HepG2 (cell line): ENCODE data around the gene NEU1. TPM values are rescaled to one million over a fixed set of nuclear protein-coding genes. Genes with fewer than 3 reads are reported as not detected.

Experiments
- SAFB2 ChIP-seq: sonication (generic); formaldehyde crosslinking; IDR thresholded peaks from 2 replicates; pipeline ENCODE4 v1.5.1; 2020; ENCODE audit warnings: missing genetic modification reagents, low read depth, mild to moderate bottlenecking, borderline replicate concordance
- SAP130 ChIP-seq: IDR thresholded peaks from 2 replicates; pipeline ENCODE4 v1.6.1; 2016; ENCODE audit warnings: low read depth
- ZFX ChIP-seq: sonication (generic); formaldehyde crosslinking; IDR thresholded peaks from 2 replicates; pipeline ENCODE4 v1.4.0; 2020; ENCODE audit warnings: mild to moderate bottlenecking, low read depth, missing genetic modification reagents, moderate library complexity
- ZNF589 ChIP-seq: sonication (generic); formaldehyde crosslinking; conservative IDR thresholded peaks from 2 replicates; pipeline ENCODE4 v1.8.0; 2022; ENCODE audit warnings: mild to moderate bottlenecking, moderate library complexity, missing genetic modification reagents
- ZNF782 ChIP-seq: sonication (generic); formaldehyde crosslinking; IDR thresholded peaks from 2 replicates; pipeline ENCODE4 v1.4.0; 2020; ENCODE audit warnings: missing genetic modification reagents, mild to moderate bottlenecking, borderline replicate concordance
- ZNF83 ChIP-seq: sonication (generic); formaldehyde crosslinking; IDR thresholded peaks from 2 replicates; pipeline ENCODE4 v1.4.0; 2020; ENCODE audit warnings: missing genetic modification reagents, mild to moderate bottlenecking, borderline replicate concordance
- polyA plus RNA-seq, 8 experiments: library from polyadenylated mRNA; depleted of rRNA in 3 of 8; stranded (reverse) in 7 of 8; unstranded in 1 of 8; fragments of >200 nt; fragmentation: Illumina TruSeq in 4 of 8; extraction: Trizol in 4 of 8; gene quantifications; 2 replicates each; pipeline versions ENCODE4 v1.2.1 to v1.2.3, GENCODE V29; 2011 to 2016; ENCODE audit warnings: low read depth in 4 of 8, missing spikeins in 1 of 8, mixed read lengths in 1 of 8; ENCODE audit not compliant: insufficient read depth in 1 of 8
- total RNA-seq, 5 experiments: library from RNA; depleted of rRNA; stranded (reverse); fragments of >200 nt; fragmentation: Illumina TruSeq; extraction: Trizol; gene quantifications; 2 replicates each; pipeline ENCODE4 v1.2.3, GENCODE V29; 2016; ENCODE audit warnings: low read depth in 1 of 5
- TF ChIP-seq, protein P1 (sequence below): IDR thresholded peaks from 2 replicates; pipeline ENCODE4 v1.4.0; 2020; ENCODE audit warnings: mild to moderate bottlenecking, missing genetic modification reagents
- TF ChIP-seq, protein P2 (sequence below): sonication (generic); formaldehyde crosslinking; IDR thresholded peaks from 2 replicates; pipeline ENCODE4 v1.4.0; 2020; ENCODE audit warnings: missing genetic modification reagents
- TF ChIP-seq, protein P3 (sequence below): sonication (generic); formaldehyde crosslinking; IDR thresholded peaks from 2 replicates; pipeline ENCODE4 v1.4.0; 2020; ENCODE audit warnings: missing genetic modification reagents, borderline replicate concordance

NEU1 gene
- total and polyA plus RNA-seq, 2 of the 13 experiments (the other 11 are each of a cell fraction or from before 2014, with no cell fraction given): 215 to 297 TPM

DNA sequence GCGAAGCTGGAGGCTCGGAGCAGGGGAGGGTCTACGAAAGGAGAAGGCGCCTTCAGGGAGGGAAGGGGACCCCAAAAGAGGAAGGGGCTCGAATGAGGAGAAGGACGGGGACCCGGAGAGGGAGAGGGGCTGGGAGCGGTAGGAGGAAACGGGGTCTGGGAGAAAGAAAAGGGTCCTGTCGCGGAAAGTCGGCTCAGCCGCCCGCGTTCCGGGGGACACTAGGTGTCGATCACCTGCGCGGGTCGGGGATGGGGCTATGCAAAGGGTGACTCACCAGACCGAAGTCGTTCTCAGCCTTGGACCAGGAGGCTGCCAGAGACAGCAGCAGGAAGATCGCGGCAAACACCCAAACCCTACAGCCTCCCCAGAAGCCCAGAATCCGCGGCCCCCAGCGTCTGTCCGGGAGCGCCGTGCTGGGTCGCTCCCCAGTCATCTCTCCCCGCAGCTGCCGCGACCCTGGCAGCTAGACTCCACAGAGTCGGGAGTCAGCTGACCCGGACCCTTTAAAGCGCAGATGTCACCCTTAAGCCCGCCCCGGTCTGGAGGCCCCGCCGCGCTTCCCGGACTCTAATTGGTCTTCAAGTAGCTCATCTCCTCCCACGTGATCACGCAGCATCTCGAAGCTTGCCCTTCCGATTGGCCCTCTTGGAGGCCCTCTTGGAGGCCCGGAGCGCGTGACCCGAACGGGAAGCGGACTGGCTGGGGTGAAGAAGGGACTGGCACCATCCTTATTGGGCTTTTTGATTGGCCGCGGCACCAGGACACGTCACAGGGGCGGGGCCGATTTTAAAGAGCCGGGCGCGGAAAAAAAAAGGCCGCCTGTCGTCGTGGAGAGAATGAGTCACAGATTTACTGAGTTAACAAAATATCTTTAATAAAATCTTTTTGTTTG is at the start of gene NEU1 (continued):
- TF ChIP-seq, protein P1, sequence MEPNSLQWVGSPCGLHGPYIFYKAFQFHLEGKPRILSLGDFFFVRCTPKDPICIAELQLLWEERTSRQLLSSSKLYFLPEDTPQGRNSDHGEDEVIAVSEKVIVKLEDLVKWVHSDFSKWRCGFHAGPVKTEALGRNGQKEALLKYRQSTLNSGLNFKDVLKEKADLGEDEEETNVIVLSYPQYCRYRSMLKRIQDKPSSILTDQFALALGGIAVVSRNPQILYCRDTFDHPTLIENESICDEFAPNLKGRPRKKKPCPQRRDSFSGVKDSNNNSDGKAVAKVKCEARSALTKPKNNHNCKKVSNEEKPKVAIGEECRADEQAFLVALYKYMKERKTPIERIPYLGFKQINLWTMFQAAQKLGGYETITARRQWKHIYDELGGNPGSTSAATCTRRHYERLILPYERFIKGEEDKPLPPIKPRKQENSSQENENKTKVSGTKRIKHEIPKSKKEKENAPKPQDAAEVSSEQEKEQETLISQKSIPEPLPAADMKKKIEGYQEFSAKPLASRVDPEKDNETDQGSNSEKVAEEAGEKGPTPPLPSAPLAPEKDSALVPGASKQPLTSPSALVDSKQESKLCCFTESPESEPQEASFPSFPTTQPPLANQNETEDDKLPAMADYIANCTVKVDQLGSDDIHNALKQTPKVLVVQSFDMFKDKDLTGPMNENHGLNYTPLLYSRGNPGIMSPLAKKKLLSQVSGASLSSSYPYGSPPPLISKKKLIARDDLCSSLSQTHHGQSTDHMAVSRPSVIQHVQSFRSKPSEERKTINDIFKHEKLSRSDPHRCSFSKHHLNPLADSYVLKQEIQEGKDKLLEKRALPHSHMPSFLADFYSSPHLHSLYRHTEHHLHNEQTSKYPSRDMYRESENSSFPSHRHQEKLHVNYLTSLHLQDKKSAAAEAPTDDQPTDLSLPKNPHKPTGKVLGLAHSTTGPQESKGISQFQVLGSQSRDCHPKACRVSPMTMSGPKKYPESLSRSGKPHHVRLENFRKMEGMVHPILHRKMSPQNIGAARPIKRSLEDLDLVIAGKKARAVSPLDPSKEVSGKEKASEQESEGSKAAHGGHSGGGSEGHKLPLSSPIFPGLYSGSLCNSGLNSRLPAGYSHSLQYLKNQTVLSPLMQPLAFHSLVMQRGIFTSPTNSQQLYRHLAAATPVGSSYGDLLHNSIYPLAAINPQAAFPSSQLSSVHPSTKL (CRISPR knock-in tag): peak; percentile 62
- TF ChIP-seq ZNF589 (0 out of 2 replicates have a peak, but pooled peaks have one; percentile 73), ZNF83 (CRISPR knock-in tag) (0 out of 2 replicates have a peak, but pooled peaks have one; percentile 69), ZNF782 (CRISPR knock-in tag) (0 out of 2 replicates have a peak, but pooled peaks have one; percentile 51), ZFX (0 out of 2 replicates have a peak, but pooled peaks have one; percentile 34), SAP130 (CRISPR knock-in tag) (peak; percentile 98), SAFB2 (CRISPR knock-in tag) (peak; percentile 99)
- TF ChIP-seq, protein P2, sequence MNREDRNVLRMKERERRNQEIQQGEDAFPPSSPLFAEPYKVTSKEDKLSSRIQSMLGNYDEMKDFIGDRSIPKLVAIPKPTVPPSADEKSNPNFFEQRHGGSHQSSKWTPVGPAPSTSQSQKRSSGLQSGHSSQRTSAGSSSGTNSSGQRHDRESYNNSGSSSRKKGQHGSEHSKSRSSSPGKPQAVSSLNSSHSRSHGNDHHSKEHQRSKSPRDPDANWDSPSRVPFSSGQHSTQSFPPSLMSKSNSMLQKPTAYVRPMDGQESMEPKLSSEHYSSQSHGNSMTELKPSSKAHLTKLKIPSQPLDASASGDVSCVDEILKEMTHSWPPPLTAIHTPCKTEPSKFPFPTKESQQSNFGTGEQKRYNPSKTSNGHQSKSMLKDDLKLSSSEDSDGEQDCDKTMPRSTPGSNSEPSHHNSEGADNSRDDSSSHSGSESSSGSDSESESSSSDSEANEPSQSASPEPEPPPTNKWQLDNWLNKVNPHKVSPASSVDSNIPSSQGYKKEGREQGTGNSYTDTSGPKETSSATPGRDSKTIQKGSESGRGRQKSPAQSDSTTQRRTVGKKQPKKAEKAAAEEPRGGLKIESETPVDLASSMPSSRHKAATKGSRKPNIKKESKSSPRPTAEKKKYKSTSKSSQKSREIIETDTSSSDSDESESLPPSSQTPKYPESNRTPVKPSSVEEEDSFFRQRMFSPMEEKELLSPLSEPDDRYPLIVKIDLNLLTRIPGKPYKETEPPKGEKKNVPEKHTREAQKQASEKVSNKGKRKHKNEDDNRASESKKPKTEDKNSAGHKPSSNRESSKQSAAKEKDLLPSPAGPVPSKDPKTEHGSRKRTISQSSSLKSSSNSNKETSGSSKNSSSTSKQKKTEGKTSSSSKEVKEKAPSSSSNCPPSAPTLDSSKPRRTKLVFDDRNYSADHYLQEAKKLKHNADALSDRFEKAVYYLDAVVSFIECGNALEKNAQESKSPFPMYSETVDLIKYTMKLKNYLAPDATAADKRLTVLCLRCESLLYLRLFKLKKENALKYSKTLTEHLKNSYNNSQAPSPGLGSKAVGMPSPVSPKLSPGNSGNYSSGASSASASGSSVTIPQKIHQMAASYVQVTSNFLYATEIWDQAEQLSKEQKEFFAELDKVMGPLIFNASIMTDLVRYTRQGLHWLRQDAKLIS (CRISPR knock-in tag): no peak
- TF ChIP-seq, protein P3, sequence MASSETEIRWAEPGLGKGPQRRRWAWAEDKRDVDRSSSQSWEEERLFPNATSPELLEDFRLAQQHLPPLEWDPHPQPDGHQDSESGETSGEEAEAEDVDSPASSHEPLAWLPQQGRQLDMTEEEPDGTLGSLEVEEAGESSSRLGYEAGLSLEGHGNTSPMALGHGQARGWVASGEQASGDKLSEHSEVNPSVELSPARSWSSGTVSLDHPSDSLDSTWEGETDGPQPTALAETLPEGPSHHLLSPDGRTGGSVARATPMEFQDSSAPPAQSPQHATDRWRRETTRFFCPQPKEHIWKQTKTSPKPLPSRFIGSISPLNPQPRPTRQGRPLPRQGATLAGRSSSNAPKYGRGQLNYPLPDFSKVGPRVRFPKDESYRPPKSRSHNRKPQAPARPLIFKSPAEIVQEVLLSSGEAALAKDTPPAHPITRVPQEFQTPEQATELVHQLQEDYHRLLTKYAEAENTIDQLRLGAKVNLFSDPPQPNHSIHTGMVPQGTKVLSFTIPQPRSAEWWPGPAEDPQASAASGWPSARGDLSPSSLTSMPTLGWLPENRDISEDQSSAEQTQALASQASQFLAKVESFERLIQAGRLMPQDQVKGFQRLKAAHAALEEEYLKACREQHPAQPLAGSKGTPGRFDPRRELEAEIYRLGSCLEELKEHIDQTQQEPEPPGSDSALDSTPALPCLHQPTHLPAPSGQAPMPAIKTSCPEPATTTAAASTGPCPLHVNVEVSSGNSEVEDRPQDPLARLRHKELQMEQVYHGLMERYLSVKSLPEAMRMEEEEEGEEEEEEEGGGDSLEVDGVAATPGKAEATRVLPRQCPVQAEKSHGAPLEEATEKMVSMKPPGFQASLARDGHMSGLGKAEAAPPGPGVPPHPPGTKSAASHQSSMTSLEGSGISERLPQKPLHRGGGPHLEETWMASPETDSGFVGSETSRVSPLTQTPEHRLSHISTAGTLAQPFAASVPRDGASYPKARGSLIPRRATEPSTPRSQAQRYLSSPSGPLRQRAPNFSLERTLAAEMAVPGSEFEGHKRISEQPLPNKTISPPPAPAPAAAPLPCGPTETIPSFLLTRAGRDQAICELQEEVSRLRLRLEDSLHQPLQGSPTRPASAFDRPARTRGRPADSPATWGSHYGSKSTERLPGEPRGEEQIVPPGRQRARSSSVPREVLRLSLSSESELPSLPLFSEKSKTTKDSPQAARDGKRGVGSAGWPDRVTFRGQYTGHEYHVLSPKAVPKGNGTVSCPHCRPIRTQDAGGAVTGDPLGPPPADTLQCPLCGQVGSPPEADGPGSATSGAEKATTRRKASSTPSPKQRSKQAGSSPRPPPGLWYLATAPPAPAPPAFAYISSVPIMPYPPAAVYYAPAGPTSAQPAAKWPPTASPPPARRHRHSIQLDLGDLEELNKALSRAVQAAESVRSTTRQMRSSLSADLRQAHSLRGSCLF: peak; percentile 82; the same call in 1 of the 2 replicates
